ENCODE measurements around the gene CTDP1.
"Not testable (repeated sequence)": the region's sequence is repeated elsewhere in the genome, so short reads cannot be mapped to it uniquely, and the experiment has no call there.

CTDP1 gene

GRCh38 chr18:79744625-79745024, 65.0 kb downstream of the CTDP1 start:
- no peak for DNase-seq (ENCODE audit: low read depth)

- DNase-seq (ENCODE audit: low read depth): no peak
These were observed 67.1 kb downstream of the CTDP1 start for GRCh38 chr18:79746730-79747129.

- DNase-seq (ENCODE audit: low read depth): no peak
These were observed 67.7 kb downstream of the CTDP1 start for GRCh38 chr18:79747156-79747845.

GRCh38 chr18:79748321-79749180, 68.9 kb downstream of the CTDP1 start:
- DNase-seq (ENCODE audit: low read depth): no peak

GRCh38 chr18:79749251-79750191, 69.9 kb downstream of the CTDP1 start:
- DNase-seq (ENCODE audit: low read depth): no peak

GRCh38 chr18:79750980-79751571, 71.5 kb downstream of the CTDP1 start:
- DNase-seq (ENCODE audit: low read depth): no peak

- not testable (repeated sequence) for DNase-seq (ENCODE audit: low read depth)
These were observed 72.4 kb downstream of the CTDP1 start for GRCh38 chr18:79751918-79752578.

GRCh38 chr18:79752946-79753345, 73.3 kb downstream of the CTDP1 start:
- not testable (repeated sequence) for DNase-seq (ENCODE audit: low read depth)

GRCh38 chr18:79753391-79753851, 73.8 kb downstream of the CTDP1 start:
- DNase-seq (ENCODE audit: low read depth): no peak

- no peak for DNase-seq (ENCODE audit: low read depth)
These were observed 74.6 kb downstream of the CTDP1 start for GRCh38 chr18:79754022-79754761.

- DNase-seq (ENCODE audit: low read depth): no peak
These were observed 75.3 kb downstream of the CTDP1 start for GRCh38 chr18:79754831-79755351.

- no peak for DNase-seq (ENCODE audit: low read depth)
These were observed 76.0 kb downstream of the CTDP1 start for GRCh38 chr18:79755496-79756142.

- DNase-seq (ENCODE audit: low read depth): no peak
These were observed 76.5 kb downstream of the CTDP1 start for GRCh38 chr18:79756143-79756500.

- no peak for DNase-seq (ENCODE audit: low read depth)
These were observed 77.2 kb downstream of the CTDP1 start for GRCh38 chr18:79756826-79757225.

GRCh38 chr18:79760348-79760747, 80.7 kb downstream of the CTDP1 start:
- DNase-seq (ENCODE audit: low read depth): no peak

- DNase-seq (ENCODE audit: low read depth): no peak
These were observed 81.3 kb downstream of the CTDP1 start for GRCh38 chr18:79760881-79761280.

GRCh38 chr18:79763407-79763806, 83.8 kb downstream of the CTDP1 start:
- DNase-seq (ENCODE audit: low read depth): no peak

GRCh38 chr18:79764131-79764530, 84.5 kb downstream of the CTDP1 start:
- DNase-seq (ENCODE audit: low read depth): no peak

- DNase-seq (ENCODE audit: low read depth): no peak
These were observed 86.1 kb downstream of the CTDP1 start for GRCh38 chr18:79765491-79766245.
